OCI-LY7 (cell line): ENCODE data around the gene SPDL1. TPM values are rescaled to one million over a fixed set of nuclear protein-coding genes. Genes with fewer than 3 reads are reported as not detected.

Source experiments
- BruUV-seq: library from RNA; stranded (reverse); fragments of 400-500 nt; replicated peaks from 2 replicates; lab custom pipeline; 2021; lab: Mats Ljungman, UMichigan
- CTCF ChIA-PET: fragments of 300-600 bp; sonication (Branson Sonifier 250); formaldehyde crosslinking; loops from one replicate; lab custom pipeline; 2022; ENCODE audit warnings: antibody characterized with exemption; ENCODE audit not compliant: unreplicated experiment; lab: Charles Lee
- POLR2A ChIA-PET: fragments of 300-600 bp; sonication (Branson Sonifier 250); formaldehyde crosslinking; loops from one replicate; lab custom pipeline; 2022; ENCODE audit warnings: antibody characterized with exemption; lab: Charles Lee
- DNase-seq: peaks from one replicate; pipeline ENCODE4 v3.0.0-alpha.2; 2015; ENCODE audit warnings: low spot score
- H2AFZ ChIP-seq: fragments of 200-600 bp; sonication (generic), shearing (Covaris generic); 2 replicates; pipeline ENCODE4 v1.6.1; 2014; ENCODE audit warnings: mild to moderate bottlenecking, antibody characterized with exemption, low read length, moderate library complexity
- H3K27ac ChIP-seq: fragments of 200-600 bp; sonication (generic); 2 replicates; pipeline ENCODE4 v1.5.1; 2014; ENCODE audit warnings: mixed run types, low read depth, mild to moderate bottlenecking, moderate library complexity, low read length, inconsistent platforms; ENCODE audit not compliant: poor library complexity, severe bottlenecking
- H3K36me3 ChIP-seq: fragments of 200-600 bp; sonication (generic); 2 replicates; pipeline ENCODE4 v1.6.1; 2014; ENCODE audit warnings: mild to moderate bottlenecking, antibody characterized with exemption, low read length, moderate library complexity, mixed read lengths; ENCODE audit not compliant: insufficient read depth
- H3K4me1 ChIP-seq: fragments of 200-600 bp; sonication (generic); 2 replicates; pipeline ENCODE4 v1.5.1; 2014; ENCODE audit warnings: mild to moderate bottlenecking, low read length; ENCODE audit not compliant: insufficient read depth, poor library complexity, severe bottlenecking
- H3K4me2 ChIP-seq: fragments of 200-600 bp; sonication (generic); 2 replicates; pipeline ENCODE4 v1.6.1; 2014; ENCODE audit warnings: mild to moderate bottlenecking, low read length
- H3K4me3 ChIP-seq: fragments of 200-600 bp; sonication (generic); 2 replicates; pipeline ENCODE4 v1.5.1; 2014; ENCODE audit warnings: mild to moderate bottlenecking, low read depth, low read length; ENCODE audit not compliant: poor library complexity, severe bottlenecking
- H3K79me2 ChIP-seq: fragments of 200-600 bp; sonication (generic); 2 replicates; pipeline ENCODE4 v1.6.1; 2016; ENCODE audit warnings: low read depth, mild to moderate bottlenecking, low read length, moderate library complexity, mixed read lengths; ENCODE audit not compliant: insufficient read depth
- H3K9me2 ChIP-seq: fragments of 200-600 bp; sonication (generic); 2 replicates; pipeline ENCODE4 v1.6.1; 2016; ENCODE audit warnings: mild to moderate bottlenecking, low read length, mixed read lengths; ENCODE audit not compliant: insufficient read depth
- H3K9me3 ChIP-seq: fragments of 200-600 bp; sonication (generic); 2 replicates; pipeline ENCODE4 v1.6.1; 2014; ENCODE audit warnings: mild to moderate bottlenecking, mixed run types, low read length, mixed read lengths
- H4K20me1 ChIP-seq: fragments of 200-600 bp; sonication (generic); 2 replicates; pipeline ENCODE4 v1.6.1; 2014; ENCODE audit warnings: mild to moderate bottlenecking, antibody characterized with exemption, low read length, moderate library complexity, mixed read lengths; ENCODE audit not compliant: insufficient read depth
- EZH2phosphoT487 ChIP-seq: fragments of 200-600 bp; sonication (generic); IDR thresholded peaks from 2 replicates; pipeline ENCODE4 v1.6.1; 2018; ENCODE audit warnings: low read depth, borderline replicate concordance, mild to moderate bottlenecking, mixed run types, antibody characterized with exemption, low read length, moderate library complexity, mixed read lengths
- intact Hi-C: fragments of 100-400 bp; cut with micrococcal nuclease; formaldehyde crosslinking; loops from one replicate; pipeline ENCODE4 v1.10.0; 2022; ENCODE audit not compliant: unreplicated experiment
- total RNA-seq, 2 experiments: library from RNA; depleted of rRNA in 1 of 2; stranded (reverse); fragments of >200 nt in 1 of 2; shearing (Covaris generic) in 1 of 2; gene quantifications; 2 replicates each; pipeline ENCODE4 v1.2.3, GENCODE V29; 2014 to 2022
- TF ChIP-seq, protein P1 (sequence below): fragments of 200-600 bp; sonication (generic); conservative IDR thresholded peaks from 2 replicates; pipeline ENCODE4 v1.5.1; 2014; ENCODE audit warnings: mild to moderate bottlenecking, antibody characterized with exemption, low read length, moderate library complexity, mixed read lengths

Gene SPDL1
- total RNA-seq, 2 experiments from 2014 or later = 27.4 to 65.9 TPM

DNA sequence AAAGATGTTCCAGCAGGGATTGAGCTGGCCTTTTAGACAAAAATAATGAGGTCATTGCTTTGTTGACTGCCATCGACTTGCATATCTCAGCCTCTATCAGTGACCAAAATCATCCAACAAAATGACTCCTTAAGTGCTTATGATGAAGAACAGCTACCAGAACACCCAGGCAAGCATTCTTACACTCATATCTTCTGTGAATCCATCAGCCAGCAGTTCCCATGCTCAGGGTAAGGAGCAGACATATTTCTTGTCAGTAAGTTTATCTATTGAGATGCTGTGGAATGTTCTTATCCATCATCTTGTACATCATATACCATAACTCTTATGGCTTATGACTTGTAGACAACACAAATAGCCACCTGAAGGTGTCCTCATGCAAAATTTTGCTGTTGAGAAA is 20.2 kb upstream of the SPDL1 start:
- H3K9me3 ChIP-seq = no peaks in the 10 kb centered on the region
- H3K4me2 ChIP-seq = no peak overlapping the region
- CTCF ChIA-PET = no interaction called here
- H3K27ac ChIP-seq = no peak overlapping the region
- H3K79me2 ChIP-seq = no peaks in the 10 kb centered on the region
- no peaks in the 10 kb centered on the region for H3K36me3 ChIP-seq
- intact Hi-C loops = no loop called here
- TF ChIP-seq EZH2phosphoT487 = no peak
- TF ChIP-seq, protein P1, sequence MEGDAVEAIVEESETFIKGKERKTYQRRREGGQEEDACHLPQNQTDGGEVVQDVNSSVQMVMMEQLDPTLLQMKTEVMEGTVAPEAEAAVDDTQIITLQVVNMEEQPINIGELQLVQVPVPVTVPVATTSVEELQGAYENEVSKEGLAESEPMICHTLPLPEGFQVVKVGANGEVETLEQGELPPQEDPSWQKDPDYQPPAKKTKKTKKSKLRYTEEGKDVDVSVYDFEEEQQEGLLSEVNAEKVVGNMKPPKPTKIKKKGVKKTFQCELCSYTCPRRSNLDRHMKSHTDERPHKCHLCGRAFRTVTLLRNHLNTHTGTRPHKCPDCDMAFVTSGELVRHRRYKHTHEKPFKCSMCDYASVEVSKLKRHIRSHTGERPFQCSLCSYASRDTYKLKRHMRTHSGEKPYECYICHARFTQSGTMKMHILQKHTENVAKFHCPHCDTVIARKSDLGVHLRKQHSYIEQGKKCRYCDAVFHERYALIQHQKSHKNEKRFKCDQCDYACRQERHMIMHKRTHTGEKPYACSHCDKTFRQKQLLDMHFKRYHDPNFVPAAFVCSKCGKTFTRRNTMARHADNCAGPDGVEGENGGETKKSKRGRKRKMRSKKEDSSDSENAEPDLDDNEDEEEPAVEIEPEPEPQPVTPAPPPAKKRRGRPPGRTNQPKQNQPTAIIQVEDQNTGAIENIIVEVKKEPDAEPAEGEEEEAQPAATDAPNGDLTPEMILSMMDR = no peak
- POLR2A ChIA-PET = interaction anchor here (1.1 kb wide), 1 partner anchor 18 kb away, joined by 3 read pairs; no protein-coding TSS in a partner anchor
- no peaks in the 10 kb centered on the region for H3K9me2 ChIP-seq
- no peak for DNase-seq
- H2AFZ ChIP-seq = no peak overlapping the region
- H3K4me3 ChIP-seq = no peak overlapping the region
- BruUV-seq = no TSS peak
- no peaks in the 10 kb centered on the region for H4K20me1 ChIP-seq
- H3K4me1 ChIP-seq = no peaks in the 10 kb centered on the region

DNA sequence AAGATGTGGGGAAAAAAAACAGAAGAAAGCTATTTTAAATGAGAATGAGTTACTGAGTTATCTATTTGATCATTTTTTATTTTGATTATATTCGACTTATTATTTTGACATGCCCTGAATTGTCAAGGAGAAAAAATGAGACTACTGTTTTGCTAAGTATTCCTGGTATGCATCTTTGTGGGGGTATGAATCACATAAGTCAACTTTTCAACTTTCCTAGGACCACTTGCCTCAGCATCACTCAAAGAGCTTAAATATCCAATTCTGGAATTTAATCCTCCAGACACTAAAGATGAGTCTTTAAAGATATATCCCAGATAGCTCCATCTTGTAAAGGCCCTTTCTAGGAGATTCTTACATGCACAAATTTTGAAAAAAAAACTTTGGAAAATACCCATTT is 17.4 kb upstream of the SPDL1 start:
- Histone ChIP-seq H2AFZ (no peak overlapping the region), H3K4me2 (no peak overlapping the region), H3K27ac (no peak overlapping the region), H3K36me3 (no peaks in the 10 kb centered on the region), H4K20me1 (no peaks in the 10 kb centered on the region), H3K4me1 (no peaks in the 10 kb centered on the region), H3K4me3 (no peak overlapping the region), H3K9me3 (no peaks in the 10 kb centered on the region), H3K9me2 (no peaks in the 10 kb centered on the region), H3K79me2 (no peaks in the 10 kb centered on the region)
- intact Hi-C loops = no loop called here
- no peak for DNase-seq
- ChIA-PET CTCF (no interaction called here), POLR2A (interaction anchor here (0.6 kb wide), 1 partner anchor 543 kb away, joined by 3 read pairs; no protein-coding TSS in a partner anchor)
- TF ChIP-seq, protein P1 = no peak
- no peak for TF ChIP-seq EZH2phosphoT487
- no TSS peak for BruUV-seq

DNA sequence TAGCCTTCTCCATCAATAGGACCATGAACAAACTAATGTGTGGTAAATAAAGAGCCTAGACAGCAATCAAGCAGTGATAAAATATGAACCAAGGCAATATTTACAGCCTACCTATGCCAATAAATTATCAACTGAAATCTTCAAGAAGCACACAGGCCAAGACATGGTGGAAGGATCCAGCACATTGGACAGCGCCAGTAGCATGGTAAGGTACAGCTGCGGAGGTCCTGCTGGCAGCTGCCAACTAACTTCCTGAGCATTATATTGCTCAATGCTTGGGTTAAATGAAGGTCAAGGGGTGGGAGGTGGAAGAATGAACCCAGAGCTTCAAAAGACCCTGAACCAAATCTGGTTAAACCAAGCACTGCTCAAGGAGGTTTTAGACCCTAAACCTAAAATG is 16.5 kb upstream of the SPDL1 start:
- H3K4me1 ChIP-seq = no peaks in the 10 kb centered on the region
- no peak overlapping the region for H3K4me3 ChIP-seq
- ChIA-PET POLR2A (no interaction called here), CTCF (no interaction called here)
- no peaks in the 10 kb centered on the region for H3K9me3 ChIP-seq
- no TSS peak for BruUV-seq
- no peaks in the 10 kb centered on the region for H3K9me2 ChIP-seq
- TF ChIP-seq, protein P1 = no peak
- no peak for TF ChIP-seq EZH2phosphoT487
- H3K79me2 ChIP-seq = no peaks in the 10 kb centered on the region
- no peak for DNase-seq
- H2AFZ ChIP-seq = no peak overlapping the region
- no peaks in the 10 kb centered on the region for H4K20me1 ChIP-seq
- no peaks in the 10 kb centered on the region for H3K36me3 ChIP-seq
- no peak overlapping the region for H3K4me2 ChIP-seq
- intact Hi-C loops = no loop called here
- H3K27ac ChIP-seq = no peak overlapping the region
